HG03060 (cell line): ENCODE measurements around the gene CUX1.
"Not testable (repeated sequence)": the region's sequence is repeated elsewhere in the genome, so short reads cannot be mapped to it uniquely, and the experiment has no call there.

Experiments used
- ATAC-seq: cut with Tn5 transposase; IDR thresholded peaks from one replicate; pipeline ENCODE4 v1.9.1; 2021; ENCODE audit warnings: low read depth, moderate number of reproducible peaks; ENCODE audit not compliant: unreplicated experiment

The CUX1 gene

DNA sequence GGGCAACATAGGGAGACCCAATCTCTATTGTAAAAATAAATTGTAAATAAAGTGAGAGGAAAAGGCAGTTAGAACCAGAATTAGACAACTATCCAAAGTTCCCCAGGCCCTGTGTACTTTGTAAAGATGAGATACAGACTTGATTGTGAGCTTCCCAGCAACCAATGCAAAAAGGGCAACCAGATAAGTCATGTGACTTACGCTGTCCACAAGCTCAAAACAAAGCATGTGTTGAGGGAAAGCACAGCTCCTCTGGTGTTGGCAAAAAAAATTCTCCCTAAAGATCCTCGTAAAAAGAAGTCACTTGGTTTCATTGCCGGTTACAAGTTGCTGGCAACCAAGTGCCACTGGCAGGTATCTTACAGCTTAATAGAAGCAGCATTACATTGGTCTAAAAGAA, 154.0 kb downstream of the CUX1 start:
- no peak for ATAC-seq

DNA sequence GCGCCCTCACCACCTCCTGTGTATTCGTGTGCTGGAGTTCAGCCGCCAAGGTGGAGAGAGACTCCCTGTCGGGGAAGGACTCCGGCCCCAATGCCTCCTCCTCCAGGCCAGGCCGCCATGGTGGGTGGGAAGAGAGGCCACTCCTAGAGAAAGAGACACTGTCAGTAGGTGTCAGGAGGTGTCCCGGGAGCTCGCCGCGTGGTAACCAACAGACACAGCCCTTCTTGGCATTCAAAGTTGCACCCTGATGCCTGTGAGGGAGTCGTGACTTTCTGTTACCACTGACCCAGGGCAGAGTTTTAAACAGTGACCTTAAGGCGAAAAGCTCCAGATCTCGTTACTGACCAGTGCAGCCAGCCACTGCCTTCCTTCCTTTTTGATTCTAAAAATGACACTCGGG, 155.2 kb downstream of the CUX1 start:
- ATAC-seq: no peak

DNA sequence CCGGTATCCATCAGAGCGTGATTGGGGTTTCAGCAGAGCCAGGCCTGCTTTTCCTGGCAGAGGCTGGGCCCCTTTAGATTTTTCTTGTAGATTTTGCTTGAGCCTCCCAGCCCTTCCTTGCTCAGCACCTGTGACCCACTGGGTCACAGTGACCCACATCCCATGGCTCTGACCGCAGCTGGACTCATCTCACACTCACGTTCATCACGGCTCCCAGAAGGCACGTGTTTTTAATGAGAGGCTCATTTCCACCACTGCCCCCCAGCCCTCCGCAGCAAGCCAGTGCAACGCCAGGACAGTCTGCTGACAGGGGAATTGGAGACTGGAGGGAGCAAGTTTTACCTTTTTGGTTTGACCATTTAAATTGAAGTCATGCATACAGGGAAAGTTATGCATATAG, 155.7 kb downstream of the CUX1 start:
- ATAC-seq: no peak

- no peak for ATAC-seq
These were observed 157.0 kb downstream of the CUX1 start for GRCh38 chr7:101974393-101974792.

GRCh38 chr7:101975046-101975445, 157.6 kb downstream of the CUX1 start:
- ATAC-seq: no peak

DNA sequence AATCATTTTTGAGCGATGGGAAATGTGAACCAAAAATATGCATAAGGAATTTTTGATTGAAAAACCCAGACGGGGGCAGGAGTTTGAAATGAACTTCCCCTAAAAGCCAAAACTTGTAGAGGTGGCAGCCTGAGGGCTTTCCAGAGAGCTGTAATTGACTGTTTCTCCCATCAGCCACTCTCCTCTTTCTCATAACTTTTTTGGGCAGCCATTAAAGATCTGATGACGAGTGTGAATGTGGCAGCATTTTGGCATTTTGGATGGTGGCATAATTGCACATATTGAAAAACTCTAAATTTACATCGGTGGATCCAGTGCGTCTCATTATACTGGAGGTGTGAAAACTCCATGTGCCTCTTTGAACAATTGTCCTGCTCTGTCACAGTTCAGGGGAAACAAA, 159.0 kb downstream of the CUX1 start:
- no peak for ATAC-seq

DNA sequence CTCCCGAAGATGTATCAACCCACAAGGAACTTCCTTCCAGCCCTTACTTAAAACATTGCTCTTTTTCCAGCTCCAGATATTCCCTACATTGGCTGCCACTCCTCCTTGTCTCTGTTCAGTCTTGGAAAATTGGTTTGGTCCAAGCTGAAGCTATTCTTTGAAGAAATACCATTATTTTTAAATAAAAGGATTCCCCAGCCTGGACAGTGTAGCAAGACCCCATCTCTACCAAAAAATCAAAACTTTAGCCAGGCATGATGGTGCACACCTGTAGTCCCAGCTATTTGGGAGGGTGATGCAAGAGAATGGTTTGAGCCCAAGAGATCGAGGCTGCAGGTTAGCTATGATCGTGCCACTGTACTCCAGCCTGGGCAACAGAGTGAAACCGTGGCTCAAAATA, 159.8 kb downstream of the CUX1 start:
- no peak for ATAC-seq

GRCh38 chr7:101978683-101979082, 161.3 kb downstream of the CUX1 start:
- no peak for ATAC-seq

GRCh38 chr7:101983147-101983811, 165.9 kb downstream of the CUX1 start:
- ATAC-seq: no peak

DNA sequence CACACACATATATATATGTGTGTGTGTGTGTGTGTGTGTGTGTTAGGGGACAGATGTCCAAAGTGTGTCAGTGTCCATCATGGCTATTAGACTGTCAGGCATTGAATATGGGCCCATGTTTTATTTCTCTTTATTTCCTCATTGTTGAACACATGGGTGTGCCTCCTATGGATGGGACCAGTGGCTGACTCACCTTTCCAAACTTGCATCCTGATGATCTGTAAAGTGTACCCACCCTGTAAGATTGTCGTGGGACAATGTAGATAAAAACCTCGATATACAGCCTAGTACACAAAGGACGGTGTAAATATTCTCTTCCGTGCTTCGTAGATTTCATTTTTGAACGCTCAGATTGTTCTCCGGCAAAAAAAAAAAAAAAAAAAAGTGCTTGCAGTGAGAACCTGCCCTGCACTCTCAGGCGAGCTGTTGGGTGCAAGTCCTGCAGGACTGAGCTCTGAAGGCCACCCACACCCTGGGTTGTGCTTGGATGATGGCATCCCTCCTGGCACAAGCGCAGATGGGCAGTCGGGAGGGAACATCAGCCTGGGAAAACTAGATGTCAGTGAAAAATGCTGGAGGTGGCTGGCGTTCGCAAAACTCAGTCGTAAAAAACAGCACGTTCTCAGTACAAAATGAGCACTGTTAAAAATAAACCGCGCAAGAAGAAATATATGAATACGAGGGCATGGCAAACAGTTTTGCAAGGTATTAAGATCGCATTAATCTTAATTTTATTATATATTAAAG, 166.9 kb downstream of the CUX1 start:
- no peak for ATAC-seq

DNA sequence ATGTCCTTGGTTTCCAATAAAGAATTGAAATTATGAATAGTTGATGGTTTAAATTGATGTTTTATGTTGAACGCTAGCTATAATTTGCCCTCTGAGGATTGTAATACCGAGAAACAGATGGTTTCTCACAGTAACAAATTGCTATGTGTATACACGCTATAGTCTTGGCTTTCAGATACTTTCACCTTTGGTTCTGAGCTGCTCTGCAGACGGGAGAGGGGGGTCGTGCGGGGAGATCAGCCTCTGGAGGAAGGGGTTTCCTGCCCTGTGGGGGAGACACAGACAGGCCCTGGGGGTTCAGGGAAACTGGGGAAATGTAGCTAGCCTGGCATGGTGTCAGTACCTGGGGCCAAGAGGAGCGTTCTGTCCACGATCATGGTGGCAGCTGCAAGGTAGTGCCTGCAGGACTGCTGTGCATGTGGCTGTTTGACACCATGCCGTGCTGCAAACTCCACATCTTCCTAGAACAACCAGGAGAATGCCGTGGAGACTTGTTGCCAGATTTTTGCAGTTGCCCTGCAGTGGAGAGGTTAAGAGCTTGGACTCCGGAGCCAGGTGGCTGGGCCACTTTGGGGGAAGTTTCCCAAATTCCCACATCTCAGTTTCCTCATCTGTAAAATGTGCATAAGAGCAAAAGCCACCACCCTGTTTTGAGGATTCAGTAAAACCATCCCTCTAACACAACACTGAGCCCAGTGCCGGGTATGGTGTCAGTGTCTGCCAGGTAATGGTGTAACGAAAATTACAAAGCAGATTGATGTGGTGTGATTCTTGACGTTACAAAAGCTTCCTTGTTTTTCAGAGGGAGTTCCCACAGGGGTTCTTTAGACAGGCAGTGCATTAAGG, 167.9 kb downstream of the CUX1 start:
- ATAC-seq: no peak

GRCh38 chr7:101985903-101986734, 168.7 kb downstream of the CUX1 start:
- no peak for ATAC-seq

DNA sequence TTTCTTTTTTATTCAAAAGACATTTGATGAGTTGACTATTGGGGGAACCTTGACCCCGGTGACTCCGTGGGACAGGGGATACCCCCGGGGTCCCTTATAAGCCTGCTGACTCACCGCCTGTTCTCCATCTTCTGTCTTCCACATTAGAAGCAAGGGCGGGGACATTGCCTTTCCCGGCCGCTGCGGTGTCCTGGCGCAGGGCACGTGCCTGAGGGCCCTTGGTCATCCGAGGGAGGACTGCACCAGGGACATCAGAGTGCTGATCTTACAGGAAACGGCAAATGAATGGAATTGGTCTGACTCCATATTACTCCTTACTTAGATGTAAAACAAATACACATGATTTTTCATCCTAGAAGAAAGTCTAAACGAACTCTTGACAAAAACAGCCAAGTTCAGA, 170.1 kb downstream of the CUX1 start:
- no peak for ATAC-seq

DNA sequence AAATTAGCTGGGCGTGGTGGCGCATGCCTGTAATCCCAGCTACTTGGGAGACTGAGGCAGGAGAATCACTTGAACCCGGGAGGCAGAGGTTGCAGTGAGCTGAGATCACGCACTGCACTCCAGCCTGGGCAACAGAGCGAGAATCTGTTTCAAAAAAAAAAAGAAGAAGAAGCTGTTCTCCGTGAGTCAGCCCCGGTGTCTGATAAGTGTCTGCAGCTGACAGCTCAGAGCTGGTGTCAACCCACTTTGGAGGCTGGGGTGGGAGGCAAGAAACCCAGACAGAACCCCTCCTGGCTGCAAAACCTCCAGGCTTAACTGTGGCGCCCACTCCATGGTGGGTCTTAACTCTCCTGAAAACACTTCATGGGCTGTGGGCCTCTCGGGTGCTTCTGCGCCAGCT, 170.6 kb downstream of the CUX1 start:
- not testable (repeated sequence) for ATAC-seq

GRCh38 chr7:101988513-101988912, 171.1 kb downstream of the CUX1 start:
- ATAC-seq: no peak

GRCh38 chr7:101989101-101989500, 171.7 kb downstream of the CUX1 start:
- ATAC-seq: no peak

DNA sequence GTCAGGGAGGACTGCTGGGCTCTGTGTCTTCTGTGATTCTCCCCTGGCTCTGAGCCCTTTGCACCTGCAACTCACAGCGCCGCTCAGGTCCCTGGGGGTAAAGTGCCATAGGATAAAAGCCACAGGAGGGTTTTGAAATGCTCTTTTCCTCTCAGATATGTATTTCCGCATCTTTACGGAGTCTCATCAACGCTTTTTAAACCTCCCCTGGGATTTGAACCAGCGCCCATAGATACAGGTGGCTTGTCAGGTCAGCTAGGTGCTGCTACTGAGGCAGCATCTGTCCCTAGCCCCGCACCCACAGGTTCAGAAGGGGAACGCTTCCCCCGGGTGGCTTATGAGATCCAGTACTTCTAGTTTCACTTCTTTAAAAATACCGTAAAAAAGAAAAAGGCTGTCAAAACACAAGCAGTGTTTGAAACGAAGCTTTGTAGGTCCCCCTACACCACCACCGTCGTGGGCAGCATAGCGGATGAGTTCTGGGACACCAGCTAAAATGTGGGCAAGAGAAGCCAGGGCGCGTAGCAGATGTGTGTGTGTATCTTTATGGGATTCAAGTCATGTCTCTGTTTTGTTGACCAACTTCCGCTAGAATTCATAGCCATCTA, 173.5 kb downstream of the CUX1 start:
- ATAC-seq: peak; percentile 75

DNA sequence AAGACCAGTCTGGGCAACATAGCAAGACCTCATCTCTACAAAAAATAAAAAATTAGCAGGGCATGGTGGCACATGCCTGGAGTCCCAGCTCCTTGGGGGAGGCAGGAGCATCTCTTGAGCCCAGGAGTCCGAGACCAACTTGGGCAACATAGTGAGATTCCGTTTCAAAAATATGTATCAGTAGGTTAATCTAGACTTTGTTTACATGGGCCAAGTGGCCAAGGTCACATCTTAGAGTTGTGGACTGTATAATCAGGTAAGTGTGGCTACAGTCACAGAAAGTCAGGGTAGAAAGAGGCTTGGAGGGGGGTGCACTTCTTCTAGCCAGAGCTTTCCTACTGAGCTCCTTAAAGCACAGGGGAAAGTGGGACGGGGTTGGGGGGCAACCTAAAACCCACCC, 174.4 kb downstream of the CUX1 start:
- ATAC-seq: no peak

DNA sequence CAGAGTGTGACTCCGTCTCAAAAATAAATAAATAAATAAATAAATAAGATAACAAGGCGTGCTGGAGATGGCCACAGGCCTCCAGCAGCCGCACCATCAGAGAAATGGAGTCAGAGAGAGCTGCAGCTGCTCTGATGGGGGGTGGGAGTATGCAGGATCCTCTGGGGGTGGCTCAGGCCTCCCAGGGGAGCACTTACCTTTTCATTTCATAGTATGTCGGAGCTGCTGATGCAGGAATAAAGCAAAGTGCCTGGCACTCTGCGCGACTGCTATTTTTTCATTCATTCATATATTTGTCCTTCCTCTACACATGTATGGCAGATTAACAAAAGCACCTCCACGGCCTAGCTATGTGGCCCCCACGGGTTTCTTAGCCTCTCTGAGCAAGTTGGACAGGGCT, 175.9 kb downstream of the CUX1 start:
- no peak for ATAC-seq

DNA sequence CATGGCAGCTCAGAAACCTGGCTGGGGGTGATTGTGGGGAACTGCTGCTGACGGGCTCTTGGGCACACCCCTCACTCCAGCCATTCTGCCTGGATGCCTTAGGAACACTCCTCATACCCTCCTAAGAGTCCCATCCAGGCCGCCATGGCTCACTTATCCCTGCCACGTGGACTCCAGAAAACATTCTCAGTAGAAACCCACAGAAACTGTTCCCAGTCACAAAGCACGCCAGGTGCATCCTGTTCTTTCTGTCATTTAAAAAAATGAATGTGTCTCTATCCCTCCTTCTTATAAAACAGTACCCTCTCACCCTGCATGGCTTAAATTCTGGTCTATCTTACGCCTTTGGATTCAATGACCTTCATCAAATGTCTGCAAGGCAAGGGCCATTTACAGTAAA, 177.7 kb downstream of the CUX1 start:
- no peak for ATAC-seq
